HG03025 (cell line): ENCODE measurements around the gene ZFP91.

Experiments
- ATAC-seq: cut with Tn5 transposase; IDR thresholded peaks from one replicate; pipeline ENCODE4 v1.9.1; 2021; ENCODE audit warnings: mild to moderate bottlenecking, moderate library complexity; ENCODE audit not compliant: unreplicated experiment, low FRiP score

The ZFP91 gene

GRCh38 chr11:58654079-58654907, 75.4 kb downstream of the ZFP91 start:
- peak; percentile 82 for ATAC-seq

GRCh38 chr11:58654908-58655296, 76.0 kb downstream of the ZFP91 start:
- ATAC-seq = peak; percentile 48

DNA sequence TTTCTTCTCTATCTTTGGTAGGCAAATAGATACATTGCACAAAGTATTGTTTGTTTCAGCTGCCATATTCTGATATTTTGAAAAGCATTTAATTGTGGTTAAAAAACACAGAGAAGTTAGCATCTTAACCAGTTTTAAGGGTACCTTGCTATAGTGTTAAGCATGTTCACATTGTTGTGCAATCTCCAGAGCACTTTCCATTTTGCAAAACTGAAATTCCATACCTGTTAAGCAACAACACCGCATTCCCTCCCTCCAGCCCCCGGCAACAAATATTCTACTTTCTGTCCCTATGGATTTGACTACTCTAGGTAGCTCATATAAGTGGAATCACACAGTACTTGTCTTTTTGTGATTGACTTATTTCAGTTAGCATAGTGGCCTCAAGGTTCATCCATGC, 77.5 kb downstream of the ZFP91 start:
- no peak for ATAC-seq

- ATAC-seq = no peak
Measured at GRCh38 chr11:58658623-58659022, 79.8 kb downstream of the ZFP91 start.

DNA sequence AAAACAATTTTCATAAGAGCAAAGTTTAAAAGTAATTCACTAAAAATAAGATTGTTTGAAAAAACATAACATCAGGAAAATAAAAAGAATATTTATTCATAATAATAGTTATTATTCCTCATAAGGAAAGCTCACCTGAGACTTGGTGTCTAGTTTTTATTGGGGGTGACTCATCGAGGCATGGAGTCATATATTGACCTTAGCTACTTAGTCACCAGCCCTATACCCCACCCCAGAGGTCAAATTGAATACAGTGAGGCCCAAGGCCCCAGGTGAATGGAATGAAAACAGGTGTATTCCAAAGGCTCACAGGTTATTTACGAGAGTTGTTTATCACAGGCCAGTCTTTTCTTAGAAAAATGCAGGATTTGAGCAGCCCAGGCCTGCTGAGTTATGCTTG, 80.5 kb downstream of the ZFP91 start:
- ATAC-seq = no peak

DNA sequence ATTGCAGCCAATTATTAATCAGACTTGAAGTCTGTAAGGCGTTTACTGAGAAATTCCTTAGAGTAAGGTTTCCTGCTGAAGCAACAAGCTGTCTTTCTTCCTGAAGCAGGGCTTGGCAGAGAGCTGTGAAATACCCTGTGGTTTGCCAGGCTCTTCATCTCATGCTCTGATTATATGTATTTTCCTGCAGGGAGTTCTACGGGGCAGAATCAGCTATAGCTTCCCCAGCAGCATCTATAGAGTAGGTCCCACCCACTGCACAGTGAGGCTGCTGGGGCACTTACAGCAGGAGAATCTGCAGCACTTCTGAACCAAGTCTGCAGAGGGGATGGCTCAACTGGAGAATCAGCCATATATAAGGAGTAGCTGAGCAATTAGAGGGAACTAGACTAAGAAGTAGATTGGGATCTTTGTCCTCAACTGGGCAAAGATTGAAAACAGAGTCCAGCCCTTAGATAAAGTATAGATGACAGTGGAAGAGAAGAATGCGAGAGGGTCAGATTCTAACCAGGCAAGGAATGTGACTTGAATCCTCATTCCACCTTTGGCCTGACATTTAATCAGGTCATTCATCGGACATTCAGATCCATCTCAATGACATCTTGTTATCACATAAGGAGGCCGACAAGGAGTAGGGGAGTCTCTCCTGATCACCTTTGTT, 81.2 kb downstream of the ZFP91 start:
- no peak for ATAC-seq
